K562 (cell line): ENCODE data around the gene ADGRL3. TPM values are rescaled to one million over a fixed set of nuclear protein-coding genes. Genes with fewer than 3 reads are reported as not detected.

ENCODE experiments used
- ATAC-seq: fragments of 200-7000 bp; cut with Tn5 transposase; 3 replicates; pipeline ENCODE4 v1.9.1; 2020; ENCODE audit warnings: moderate library complexity
- BruUV-seq: library from RNA; stranded (reverse); fragments of 400-500 nt; replicated peaks from 2 replicates; lab custom pipeline; 2021; lab: Mats Ljungman, UMichigan
- CTCF ChIA-PET: fragments of 300-600 bp; formaldehyde crosslinking; extraction: SDS; loops from one replicate; lab custom pipeline; 2021; ENCODE audit warnings: low intra/inter-chr PET ratio; lab: Yijun Ruan, JAX
- POLR2A ChIA-PET: fragments of 300-600, 350-650 bp; sonication (Branson Sonifier 250); formaldehyde crosslinking; extraction: SDS; loops from one replicate; lab custom pipeline; 2021; ENCODE audit warnings: antibody characterized with exemption, inconsistent platforms; lab: Yijun Ruan, JAX
- DNase-seq, 4 experiments: peaks; one replicate each; pipeline versions ENCODE4 v3.0.0 to v3.0.0-alpha.2; 2011 to 2018; ENCODE audit warnings: low spot score in 3 of 4, mixed read lengths in 3 of 4; ENCODE audit errors: extremely low read depth in 1 of 4
- FAIRE-seq: peaks from 2 replicates; lab custom pipeline; 2011; peaks lifted over from hg19 to GRCh38; lab: Jason Lieb, UNC
- H2AFZ ChIP-seq: 2 replicates; pipeline ENCODE4 v1.6.0; 2011; ENCODE audit warnings: low read depth, low read length, control low read depth, inconsistent platforms
- H3K27ac ChIP-seq: fragments of 200-600 bp; 3 replicates; pipeline ENCODE4 v1.8.0; 2011; ENCODE audit warnings: low read depth, mild to moderate bottlenecking, control low read depth, inconsistent platforms, low read length, moderate library complexity, mixed read lengths; ENCODE audit errors: extremely low read depth
- H3K27me3 ChIP-seq, 2 experiments: fragments of 300-600 bp in 1 of 2; 2 replicates in 1 of 2; 3 replicates in 1 of 2; pipeline versions ENCODE4 v1.6.0 to v1.8.0; 2011; ENCODE audit warnings: inconsistent platforms in 2 of 2, low read length in 2 of 2, mild to moderate bottlenecking in 1 of 2, mixed read lengths in 1 of 2, moderate library complexity in 1 of 2; ENCODE audit not compliant: control insufficient read depth in 2 of 2, insufficient read depth in 2 of 2
- H3K36me3 ChIP-seq: fragments of 300-600 bp; 3 replicates; pipeline ENCODE4 v1.8.0; 2011; ENCODE audit warnings: mild to moderate bottlenecking, low read length, inconsistent platforms; ENCODE audit not compliant: control insufficient read depth, insufficient read depth
- H3K4me1 ChIP-seq, 2 experiments: fragments of 200-600 bp in 1 of 2; replicated peaks in 1 of 2; 2 replicates in 1 of 2; 3 replicates in 1 of 2; pipeline versions ENCODE4 v1.5.1 to v1.8.0; 2011; ENCODE audit warnings: inconsistent platforms in 2 of 2, low read length in 2 of 2, mild to moderate bottlenecking in 1 of 2, mixed read lengths in 1 of 2, moderate library complexity in 1 of 2; ENCODE audit not compliant: control insufficient read depth in 2 of 2, insufficient read depth in 2 of 2
- H3K4me2 ChIP-seq: 2 replicates; pipeline ENCODE4 v1.6.1; 2011; ENCODE audit warnings: low read length, control low read depth, inconsistent platforms, mixed read lengths; ENCODE audit not compliant: insufficient read depth
- H3K4me3 ChIP-seq: fragments of 200-600 bp; sonication (generic), shearing (Covaris generic); 2 replicates; pipeline ENCODE4 v1.5.1; 2016; ENCODE audit warnings: control low read depth, inconsistent platforms
- H3K79me2 ChIP-seq: fragments of 200-600 bp; 3 replicates; pipeline ENCODE4 v1.8.0; 2011; ENCODE audit warnings: low read length, inconsistent platforms; ENCODE audit not compliant: control insufficient read depth, insufficient read depth
- H3K9ac ChIP-seq, 2 experiments: 2 replicates each; pipeline versions ENCODE4 v1.6.0 to v1.6.1; 2011; ENCODE audit warnings: low read depth in 2 of 2, low read length in 2 of 2, control low read depth in 1 of 2, inconsistent platforms in 1 of 2, mild to moderate bottlenecking in 1 of 2, mixed read lengths in 1 of 2; ENCODE audit not compliant: insufficient read depth in 1 of 2
- H3K9me1 ChIP-seq: one replicate; pipeline ENCODE4 v1.6.0; 2011; ENCODE audit warnings: inconsistent platforms, mild to moderate bottlenecking, low read length, moderate library complexity; ENCODE audit not compliant: control insufficient read depth, insufficient read depth
- H3K9me3 ChIP-seq: replicated peaks from 2 replicates; pipeline ENCODE4 v1.5.1; 2011; ENCODE audit warnings: low read depth, low read length, inconsistent platforms; ENCODE audit not compliant: control insufficient read depth, insufficient read depth
- H4K20me1 ChIP-seq: replicated peaks from 2 replicates; pipeline ENCODE4 v1.6.1; 2011; ENCODE audit warnings: low read length, inconsistent platforms, mixed read lengths; ENCODE audit not compliant: control insufficient read depth, insufficient read depth
- ARHGAP35 ChIP-seq: fragments of 450-650 bp; IDR thresholded peaks from 2 replicates; pipeline ENCODE4 v1.6.1; 2018; ENCODE audit not compliant: partially characterized antibody
- CBX5 ChIP-seq: IDR thresholded peaks from 2 replicates; pipeline ENCODE4 v1.6.1; 2014; ENCODE audit warnings: low read depth, borderline replicate concordance
- CEBPB ChIP-seq: fragments of 450-650 bp; IDR thresholded peaks from 2 replicates; pipeline ENCODE4 v1.6.1; 2016; ENCODE audit warnings: missing genetic modification characterization, missing compliant biosample characterization
- ILF3 ChIP-seq: fragments of 450-650 bp; IDR thresholded peaks from 2 replicates; pipeline ENCODE4 v1.6.1; 2018; ENCODE audit warnings: antibody characterized with exemption, mild to moderate bottlenecking, moderate library complexity, borderline replicate concordance
- MEF2A ChIP-seq: IDR thresholded peaks from 2 replicates; pipeline ENCODE4 v1.6.1; 2011; ENCODE audit warnings: low read depth, mild to moderate bottlenecking, low read length, moderate library complexity; ENCODE audit not compliant: control insufficient read depth
- NFIC ChIP-seq: fragments of 450-650 bp; IDR thresholded peaks from 2 replicates; pipeline ENCODE4 v1.6.1; 2017; ENCODE audit warnings: mild to moderate bottlenecking, inconsistent platforms
- SETDB1 ChIP-seq: IDR thresholded peaks from one replicate; pipeline ENCODE4 v1.6.1; 2012; ENCODE audit warnings: low read length, control low read depth, inconsistent platforms
- TARDBP ChIP-seq: fragments of 450-650 bp; IDR thresholded peaks from 2 replicates; pipeline ENCODE4 v1.6.1; 2016
- ZNF197 ChIP-seq: fragments of 200-800 bp; sonication (Bioruptor generic); IDR thresholded peaks from 2 replicates; pipeline ENCODE4 v1.6.1; 2016; ENCODE audit warnings: low read depth, missing genetic modification characterization, missing compliant biosample characterization
- WGBS: fragments of 100-300 bp; shearing (Covaris generic); methylation state at CpG from one replicate; pipeline ENCODE4 v1.1.6; 2016; ENCODE audit warnings: low coverage, mixed read lengths; ENCODE audit not compliant: insufficient coverage; ENCODE audit errors: missing lambda C conversion rate; 5-methylcytosine and 5-hydroxymethylcytosine counted together
- in situ Hi-C: fragments of 300-500 bp; cut with MboI; formaldehyde crosslinking; loops from 4 replicates; pipeline ENCODE4 v1.15.0; 2018; ENCODE audit warnings: inconsistent platforms, mixed read lengths
- intact Hi-C: fragments of 100-400 bp; cut with micrococcal nuclease; formaldehyde crosslinking; loops from 2 replicates; pipeline ENCODE4 v1.14.2; 2022
- polyA plus RNA-seq, 8 experiments: library from polyadenylated mRNA; depleted of rRNA in 4 of 8; stranded (reverse) in 5 of 8; unstranded in 3 of 8; fragments of >200 nt; fragmentation: Nextera tagmentation in 2 of 8; fragmentation: Illumina TruSeq in 1 of 8; extraction: Ambion mirVana in 2 of 8; extraction: Trizol in 1 of 8; gene quantifications; 2 replicates each; pipeline versions ENCODE4 v1.2.1 to v1.2.3, GENCODE V29; 2011 to 2014; ENCODE audit warnings: inconsistent platforms in 1 of 8, missing spikeins in 1 of 8
- total RNA-seq, 7 experiments: library from RNA; depleted of rRNA in 6 of 7; stranded (reverse); fragments of >200 nt in 6 of 7; fragmentation: Illumina TruSeq in 2 of 7; extraction: Trizol in 2 of 7; gene quantifications; 2 replicates each; pipeline versions ENCODE4 v1.2.1 to v1.2.3, GENCODE V29; 2011 to 2021; ENCODE audit warnings: low replicate concordance in 1 of 7
- TF ChIP-seq, protein P1 (sequence below): fragments of 450-650 bp; IDR thresholded peaks from 2 replicates; pipeline ENCODE4 v1.6.1; 2017; ENCODE audit warnings: antibody characterized with exemption
- TF ChIP-seq, protein P2 (sequence below): sonication (generic); formaldehyde crosslinking; IDR thresholded peaks from 2 replicates; pipeline ENCODE4 v1.8.0; 2022; ENCODE audit warnings: missing genetic modification reagents, mild to moderate bottlenecking, borderline replicate concordance
- TF ChIP-seq, protein P3 (sequence below), 2 experiments: IDR thresholded peaks; 2 replicates each; pipeline ENCODE4 v1.6.1; 2012; ENCODE audit warnings: improper control_type of control experiment in 2 of 2, low read depth in 2 of 2, low read length in 2 of 2, borderline replicate concordance in 1 of 2
- TF ChIP-seq, protein P4 (sequence below), 2 experiments: fragments of 450-650 bp in 1 of 2; sonication (generic) in 1 of 2; formaldehyde crosslinking; conservative IDR thresholded peaks; 2 replicates each; pipeline versions ENCODE4 v1.4.0 to v1.8.1; 2020 to 2022; ENCODE audit warnings: mild to moderate bottlenecking in 1 of 2, missing genetic modification reagents in 1 of 2
- TF ChIP-seq, protein P5 (sequence below): IDR thresholded peaks from 3 replicates; pipeline ENCODE4 v1.6.1; 2011; ENCODE audit warnings: borderline replicate concordance, mild to moderate bottlenecking; ENCODE audit not compliant: insufficient read length, insufficient read depth

Gene ADGRL3
- total and polyA plus RNA-seq, 9 of the 15 experiments (the other 6 are each of a cell fraction or from before 2014, with no cell fraction given), result 0.03 to 0.14 (median 0.04) TPM; not detected in 2

DNA sequence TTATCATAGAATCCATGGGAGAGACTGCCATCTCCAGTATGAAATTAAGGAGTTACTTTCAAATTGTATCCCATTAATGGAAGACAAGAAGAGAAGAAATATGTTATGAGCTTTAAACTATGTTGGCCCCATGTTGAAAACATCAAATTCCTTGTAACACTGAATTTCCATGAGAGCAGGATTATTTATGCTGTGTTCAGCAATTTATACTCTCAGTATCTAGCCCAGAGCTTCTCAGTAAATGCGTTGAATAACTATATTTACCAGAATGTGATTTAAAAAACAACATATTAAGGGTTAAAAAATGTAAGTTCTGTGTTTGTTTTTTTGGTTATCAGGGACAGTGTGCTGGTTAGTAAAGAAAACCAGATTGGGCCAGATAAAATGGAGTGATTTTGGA, 74.2 kb downstream of the ADGRL3 start:
- DNase-seq (no peak), ATAC-seq (no peak), FAIRE-seq (no peak)
- CTCF ChIA-PET, result no interaction called here
- H3K4me1 ChIP-seq, result no peaks in the 10 kb centered on the region
- in situ Hi-C loops, result no loop called here
- H3K4me3 ChIP-seq, result no peak overlapping the region
- intact Hi-C loops, result no loop called here
- H3K36me3 ChIP-seq, result no peaks in the 10 kb centered on the region
- H3K9me3 ChIP-seq, result no peaks in the 10 kb centered on the region
- H3K27me3 ChIP-seq, result no peaks in the 10 kb centered on the region
- H4K20me1 ChIP-seq, result no peaks in the 10 kb centered on the region
- 0% methylated on average over 1 of the region's 1 CpG for WGBS
- no peak overlapping the region for H2AFZ ChIP-seq
- H3K9ac ChIP-seq, result no peak overlapping the region
- no peaks in the 10 kb centered on the region for H3K79me2 ChIP-seq
- POLR2A ChIA-PET, result no interaction called here
- BruUV-seq, result no TSS peak
- no peak overlapping the region for H3K4me2 ChIP-seq
- H3K27ac ChIP-seq, result no peak overlapping the region
- H3K9me1 ChIP-seq, result no peaks in the 10 kb centered on the region
- TF ChIP-seq ILF3 (no peak), CEBPB (tag) (no peak), NFIC (no peak), ARHGAP35 (no peak), ZNF197 (CRISPR knock-in tag) (no peak), MEF2A (no peak), TARDBP (no peak), CBX5 (no peak), SETDB1 (no peak)
- TF ChIP-seq, protein P1, sequence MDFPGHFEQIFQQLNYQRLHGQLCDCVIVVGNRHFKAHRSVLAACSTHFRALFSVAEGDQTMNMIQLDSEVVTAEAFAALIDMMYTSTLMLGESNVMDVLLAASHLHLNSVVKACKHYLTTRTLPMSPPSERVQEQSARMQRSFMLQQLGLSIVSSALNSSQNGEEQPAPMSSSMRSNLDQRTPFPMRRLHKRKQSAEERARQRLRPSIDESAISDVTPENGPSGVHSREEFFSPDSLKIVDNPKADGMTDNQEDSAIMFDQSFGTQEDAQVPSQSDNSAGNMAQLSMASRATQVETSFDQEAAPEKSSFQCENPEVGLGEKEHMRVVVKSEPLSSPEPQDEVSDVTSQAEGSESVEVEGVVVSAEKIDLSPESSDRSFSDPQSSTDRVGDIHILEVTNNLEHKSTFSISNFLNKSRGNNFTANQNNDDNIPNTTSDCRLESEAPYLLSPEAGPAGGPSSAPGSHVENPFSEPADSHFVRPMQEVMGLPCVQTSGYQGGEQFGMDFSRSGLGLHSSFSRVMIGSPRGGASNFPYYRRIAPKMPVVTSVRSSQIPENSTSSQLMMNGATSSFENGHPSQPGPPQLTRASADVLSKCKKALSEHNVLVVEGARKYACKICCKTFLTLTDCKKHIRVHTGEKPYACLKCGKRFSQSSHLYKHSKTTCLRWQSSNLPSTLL, result no peak
- TF ChIP-seq, protein P2, sequence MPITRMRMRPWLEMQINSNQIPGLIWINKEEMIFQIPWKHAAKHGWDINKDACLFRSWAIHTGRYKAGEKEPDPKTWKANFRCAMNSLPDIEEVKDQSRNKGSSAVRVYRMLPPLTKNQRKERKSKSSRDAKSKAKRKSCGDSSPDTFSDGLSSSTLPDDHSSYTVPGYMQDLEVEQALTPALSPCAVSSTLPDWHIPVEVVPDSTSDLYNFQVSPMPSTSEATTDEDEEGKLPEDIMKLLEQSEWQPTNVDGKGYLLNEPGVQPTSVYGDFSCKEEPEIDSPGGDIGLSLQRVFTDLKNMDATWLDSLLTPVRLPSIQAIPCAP (CRISPR knock-in tag), result no peak
- TF ChIP-seq, protein P3, sequence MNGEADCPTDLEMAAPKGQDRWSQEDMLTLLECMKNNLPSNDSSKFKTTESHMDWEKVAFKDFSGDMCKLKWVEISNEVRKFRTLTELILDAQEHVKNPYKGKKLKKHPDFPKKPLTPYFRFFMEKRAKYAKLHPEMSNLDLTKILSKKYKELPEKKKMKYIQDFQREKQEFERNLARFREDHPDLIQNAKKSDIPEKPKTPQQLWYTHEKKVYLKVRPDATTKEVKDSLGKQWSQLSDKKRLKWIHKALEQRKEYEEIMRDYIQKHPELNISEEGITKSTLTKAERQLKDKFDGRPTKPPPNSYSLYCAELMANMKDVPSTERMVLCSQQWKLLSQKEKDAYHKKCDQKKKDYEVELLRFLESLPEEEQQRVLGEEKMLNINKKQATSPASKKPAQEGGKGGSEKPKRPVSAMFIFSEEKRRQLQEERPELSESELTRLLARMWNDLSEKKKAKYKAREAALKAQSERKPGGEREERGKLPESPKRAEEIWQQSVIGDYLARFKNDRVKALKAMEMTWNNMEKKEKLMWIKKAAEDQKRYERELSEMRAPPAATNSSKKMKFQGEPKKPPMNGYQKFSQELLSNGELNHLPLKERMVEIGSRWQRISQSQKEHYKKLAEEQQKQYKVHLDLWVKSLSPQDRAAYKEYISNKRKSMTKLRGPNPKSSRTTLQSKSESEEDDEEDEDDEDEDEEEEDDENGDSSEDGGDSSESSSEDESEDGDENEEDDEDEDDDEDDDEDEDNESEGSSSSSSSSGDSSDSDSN (IDR thresholded peaks at IDR 0.05; ENCODE audit: borderline replicate concordance in 1 of 2, low read depth in 2 of 2, low read length in 2 of 2), result no peak
- TF ChIP-seq, protein P4, sequence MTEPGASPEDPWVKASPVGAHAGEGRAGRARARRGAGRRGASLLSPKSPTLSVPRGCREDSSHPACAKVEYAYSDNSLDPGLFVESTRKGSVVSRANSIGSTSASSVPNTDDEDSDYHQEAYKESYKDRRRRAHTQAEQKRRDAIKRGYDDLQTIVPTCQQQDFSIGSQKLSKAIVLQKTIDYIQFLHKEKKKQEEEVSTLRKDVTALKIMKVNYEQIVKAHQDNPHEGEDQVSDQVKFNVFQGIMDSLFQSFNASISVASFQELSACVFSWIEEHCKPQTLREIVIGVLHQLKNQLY (CRISPR knock-in tag; conservative IDR thresholded peaks at IDR 0.05), result no peak
- TF ChIP-seq, protein P5, sequence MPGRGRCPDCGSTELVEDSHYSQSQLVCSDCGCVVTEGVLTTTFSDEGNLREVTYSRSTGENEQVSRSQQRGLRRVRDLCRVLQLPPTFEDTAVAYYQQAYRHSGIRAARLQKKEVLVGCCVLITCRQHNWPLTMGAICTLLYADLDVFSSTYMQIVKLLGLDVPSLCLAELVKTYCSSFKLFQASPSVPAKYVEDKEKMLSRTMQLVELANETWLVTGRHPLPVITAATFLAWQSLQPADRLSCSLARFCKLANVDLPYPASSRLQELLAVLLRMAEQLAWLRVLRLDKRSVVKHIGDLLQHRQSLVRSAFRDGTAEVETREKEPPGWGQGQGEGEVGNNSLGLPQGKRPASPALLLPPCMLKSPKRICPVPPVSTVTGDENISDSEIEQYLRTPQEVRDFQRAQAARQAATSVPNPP, result no peak
